OCI-LY3 (cell line): ENCODE data around the gene KRT13.

ENCODE experiments used
- EZH2phosphoT487 ChIP-seq: fragments of 200-600 bp; shearing (Covaris generic); IDR thresholded peaks from 2 replicates; pipeline ENCODE4 v1.6.1; 2018; ENCODE audit warnings: antibody characterized with exemption, mixed run types, low read depth
- TF ChIP-seq, protein P1 (sequence below): fragments of 200-600, 300-600 bp; sonication (generic); IDR thresholded peaks from 2 replicates; pipeline ENCODE4 v1.5.1; 2014; ENCODE audit warnings: antibody characterized with exemption, low read length, low read depth

DNA sequence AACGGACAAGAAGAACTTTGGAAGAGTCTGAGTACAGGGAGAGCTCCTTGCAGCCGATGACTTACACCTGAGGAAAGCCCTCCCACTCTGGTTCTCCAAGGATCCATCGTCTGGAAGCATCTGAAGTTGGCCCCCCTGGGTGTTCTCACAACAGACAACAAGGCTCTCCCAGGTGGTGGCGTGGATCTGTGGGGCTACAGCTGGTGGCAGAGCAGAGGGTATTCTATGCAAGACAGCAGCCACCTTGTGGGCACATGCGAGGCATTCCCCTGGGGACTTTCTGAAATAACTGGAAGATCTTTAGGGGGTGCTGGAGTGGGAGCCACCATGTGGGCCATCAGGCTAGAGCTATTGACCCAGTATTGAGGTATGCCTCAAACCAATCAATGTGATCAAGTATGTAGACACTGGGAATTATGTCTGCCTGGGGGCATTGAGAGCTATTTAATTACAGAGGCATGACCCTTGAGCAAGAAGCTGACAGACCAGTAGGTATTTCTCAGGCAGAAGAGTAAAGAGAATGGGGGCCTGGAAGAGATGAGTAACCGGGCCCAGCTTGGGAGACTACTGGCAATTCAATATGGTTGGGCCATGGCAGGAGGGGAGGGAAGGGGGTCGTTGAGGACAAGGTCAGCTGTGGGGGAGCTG is 29.6 kb upstream of the KRT13 start:
- TF ChIP-seq, protein P1, sequence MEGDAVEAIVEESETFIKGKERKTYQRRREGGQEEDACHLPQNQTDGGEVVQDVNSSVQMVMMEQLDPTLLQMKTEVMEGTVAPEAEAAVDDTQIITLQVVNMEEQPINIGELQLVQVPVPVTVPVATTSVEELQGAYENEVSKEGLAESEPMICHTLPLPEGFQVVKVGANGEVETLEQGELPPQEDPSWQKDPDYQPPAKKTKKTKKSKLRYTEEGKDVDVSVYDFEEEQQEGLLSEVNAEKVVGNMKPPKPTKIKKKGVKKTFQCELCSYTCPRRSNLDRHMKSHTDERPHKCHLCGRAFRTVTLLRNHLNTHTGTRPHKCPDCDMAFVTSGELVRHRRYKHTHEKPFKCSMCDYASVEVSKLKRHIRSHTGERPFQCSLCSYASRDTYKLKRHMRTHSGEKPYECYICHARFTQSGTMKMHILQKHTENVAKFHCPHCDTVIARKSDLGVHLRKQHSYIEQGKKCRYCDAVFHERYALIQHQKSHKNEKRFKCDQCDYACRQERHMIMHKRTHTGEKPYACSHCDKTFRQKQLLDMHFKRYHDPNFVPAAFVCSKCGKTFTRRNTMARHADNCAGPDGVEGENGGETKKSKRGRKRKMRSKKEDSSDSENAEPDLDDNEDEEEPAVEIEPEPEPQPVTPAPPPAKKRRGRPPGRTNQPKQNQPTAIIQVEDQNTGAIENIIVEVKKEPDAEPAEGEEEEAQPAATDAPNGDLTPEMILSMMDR, result no peak
- TF ChIP-seq EZH2phosphoT487, result no peak
